ENCODE data around the gene SPRR2F.
"Not testable (repeated sequence)": the region's sequence is repeated elsewhere in the genome, so short reads cannot be mapped to it uniquely, and the experiment has no call there.

The SPRR2F gene

DNA sequence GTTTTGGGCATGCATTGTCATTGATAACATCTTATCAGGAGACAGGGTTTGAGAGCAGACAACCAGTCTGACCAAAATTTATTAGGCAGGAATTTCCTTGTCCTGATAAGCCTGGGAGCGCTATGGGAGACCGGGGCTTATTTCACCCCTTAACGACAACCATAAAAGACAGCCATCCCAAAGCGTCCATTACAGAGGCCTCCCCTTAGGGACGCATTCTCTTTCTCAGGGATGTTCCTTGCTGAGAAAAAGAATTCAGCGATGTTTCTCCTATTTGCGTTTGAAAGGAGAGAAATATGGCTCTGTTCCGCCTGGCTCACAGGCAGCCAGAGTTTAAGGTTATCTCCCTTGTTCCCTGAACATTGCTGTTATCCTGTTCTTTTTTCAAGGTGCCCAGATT lies 10.5 kb upstream of the SPRR2F start:
- not testable (repeated sequence) for H3K27me3 ChIP-seq (ENCODE audit: control insufficient read depth in 2 of 2, insufficient read depth in 2 of 2, low read length in 2 of 2); H3K36me3 ChIP-seq (ENCODE audit: control insufficient read depth in 2 of 2, insufficient read depth in 2 of 2, low read length in 2 of 2); H3K9me3 ChIP-seq (ENCODE audit: control insufficient read depth in 2 of 2, low read length in 2 of 2); H3K4me1 ChIP-seq (ENCODE audit: control insufficient read depth in 2 of 2, insufficient read depth in 2 of 2, low read length in 2 of 2); H3K27ac ChIP-seq (ENCODE audit: low read depth in 2 of 2, low read length in 2 of 2); H3K4me3 ChIP-seq (ENCODE audit: low read length in 2 of 2); H3K9ac ChIP-seq (ENCODE audit: low read depth in 1 of 2, low read length in 2 of 2)

DNA sequence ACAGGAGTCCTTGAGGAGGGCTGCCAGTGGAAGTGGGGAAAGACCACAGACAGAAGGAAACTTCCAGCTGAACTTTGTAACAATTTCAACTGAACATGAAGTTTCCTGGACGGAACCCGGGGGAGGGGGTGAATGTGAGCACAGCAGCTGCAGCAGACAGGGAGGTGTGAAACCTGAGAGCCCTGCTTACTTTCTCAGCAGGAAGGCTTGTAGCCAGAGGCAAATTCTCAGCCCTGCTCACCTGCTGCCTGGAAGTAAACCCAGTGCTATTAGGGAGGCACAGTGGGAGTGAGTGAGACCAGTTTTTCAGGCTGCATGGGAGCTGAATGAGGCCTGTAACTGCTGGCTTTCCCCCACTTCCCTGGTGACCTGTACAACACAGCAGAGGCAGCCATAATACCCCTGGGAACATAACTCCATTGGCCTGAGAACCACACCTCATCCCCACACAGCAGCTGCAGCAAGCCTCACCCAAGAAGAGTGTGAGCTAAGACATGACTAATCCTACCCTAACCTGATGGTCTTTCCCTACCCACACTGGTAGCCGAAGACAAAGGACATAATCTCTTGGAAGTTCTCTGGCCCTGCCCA lies 9.6 kb upstream of the SPRR2F start:
- H3K4me3 ChIP-seq (ENCODE audit: low read length in 2 of 2): no peak overlapping the region
- H3K27me3 ChIP-seq (ENCODE audit: control insufficient read depth in 2 of 2, insufficient read depth in 2 of 2, low read length in 2 of 2): no peaks in the 10 kb centered on the region
- H3K9ac ChIP-seq (ENCODE audit: low read depth in 1 of 2, low read length in 2 of 2): no peak overlapping the region
- no peaks in the 10 kb centered on the region for H3K4me1 ChIP-seq (ENCODE audit: control insufficient read depth in 2 of 2, insufficient read depth in 2 of 2, low read length in 2 of 2)
- no peaks in the 10 kb centered on the region for H3K36me3 ChIP-seq (ENCODE audit: control insufficient read depth in 2 of 2, insufficient read depth in 2 of 2, low read length in 2 of 2)
- no peak overlapping the region for H3K27ac ChIP-seq (ENCODE audit: low read depth in 2 of 2, low read length in 2 of 2)
- H3K9me3 ChIP-seq (ENCODE audit: control insufficient read depth in 2 of 2, low read length in 2 of 2): no peaks in the 10 kb centered on the region

DNA sequence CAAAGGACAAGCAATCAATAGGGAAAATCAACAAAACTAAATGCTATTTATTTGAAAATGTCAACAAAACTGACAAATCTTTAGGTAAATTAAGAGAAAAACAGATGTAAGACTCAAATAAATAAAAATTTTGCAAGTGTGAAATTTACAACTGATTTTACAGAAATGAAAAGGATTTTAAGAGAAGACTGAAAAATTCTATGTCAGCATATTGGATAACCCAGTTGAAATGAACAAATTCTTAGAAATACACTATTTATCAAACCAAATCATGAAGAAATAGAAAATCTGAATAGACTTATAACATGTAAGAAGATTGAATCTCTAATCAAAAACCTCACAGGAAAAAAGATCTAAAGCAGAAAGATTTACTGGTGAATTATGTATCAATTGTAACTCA lies 7.6 kb upstream of the SPRR2F start:
- no peak overlapping the region for H3K4me3 ChIP-seq (ENCODE audit: low read length in 2 of 2)
- no peak overlapping the region for H3K9ac ChIP-seq (ENCODE audit: low read depth in 1 of 2, low read length in 2 of 2)
- no peaks in the 10 kb centered on the region for H3K9me3 ChIP-seq (ENCODE audit: control insufficient read depth in 2 of 2, low read length in 2 of 2)
- no peaks in the 10 kb centered on the region for H3K36me3 ChIP-seq (ENCODE audit: control insufficient read depth in 2 of 2, insufficient read depth in 2 of 2, low read length in 2 of 2)
- no peaks in the 10 kb centered on the region for H3K4me1 ChIP-seq (ENCODE audit: control insufficient read depth in 2 of 2, insufficient read depth in 2 of 2, low read length in 2 of 2)
- no peaks in the 10 kb centered on the region for H3K27me3 ChIP-seq (ENCODE audit: control insufficient read depth in 2 of 2, insufficient read depth in 2 of 2, low read length in 2 of 2)
- H3K27ac ChIP-seq (ENCODE audit: low read depth in 2 of 2, low read length in 2 of 2): no peak overlapping the region

DNA sequence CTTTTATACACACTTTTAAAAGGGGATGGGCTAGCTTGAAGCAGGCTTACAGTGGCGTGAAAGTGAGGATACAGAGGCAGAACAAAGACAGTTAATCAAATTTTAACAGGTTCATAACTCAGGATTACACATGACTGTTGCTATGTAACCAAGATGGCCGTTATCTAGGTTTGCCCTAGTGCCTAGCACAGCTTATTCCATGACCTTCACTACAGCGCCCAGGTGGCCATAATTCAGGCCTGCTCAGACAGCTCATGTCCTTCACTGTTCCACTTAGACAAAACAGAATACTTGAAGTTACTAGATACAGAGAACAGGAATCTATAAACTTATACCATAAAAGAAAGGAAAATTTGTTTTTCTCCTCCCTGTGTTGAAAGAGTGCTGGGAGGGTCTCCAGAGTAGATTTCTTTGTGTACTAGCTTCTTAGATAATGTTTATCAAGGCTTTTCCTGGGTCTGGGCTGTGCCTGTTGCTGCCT lies 6.2 kb upstream of the SPRR2F start:
- Histone ChIP-seq H3K4me3 (ENCODE audit: low read length in 2 of 2) (no peak overlapping the region), H3K36me3 (ENCODE audit: control insufficient read depth in 2 of 2, insufficient read depth in 2 of 2, low read length in 2 of 2) (no peaks in the 10 kb centered on the region), H3K27ac (ENCODE audit: low read depth in 2 of 2, low read length in 2 of 2) (no peak overlapping the region), H3K9ac (ENCODE audit: low read depth in 1 of 2, low read length in 2 of 2) (no peak overlapping the region), H3K9me3 (ENCODE audit: control insufficient read depth in 2 of 2, low read length in 2 of 2) (no peaks in the 10 kb centered on the region), H3K27me3 (ENCODE audit: control insufficient read depth in 2 of 2, insufficient read depth in 2 of 2, low read length in 2 of 2) (no peaks in the 10 kb centered on the region), H3K4me1 (ENCODE audit: control insufficient read depth in 2 of 2, insufficient read depth in 2 of 2, low read length in 2 of 2) (no peaks in the 10 kb centered on the region)

DNA sequence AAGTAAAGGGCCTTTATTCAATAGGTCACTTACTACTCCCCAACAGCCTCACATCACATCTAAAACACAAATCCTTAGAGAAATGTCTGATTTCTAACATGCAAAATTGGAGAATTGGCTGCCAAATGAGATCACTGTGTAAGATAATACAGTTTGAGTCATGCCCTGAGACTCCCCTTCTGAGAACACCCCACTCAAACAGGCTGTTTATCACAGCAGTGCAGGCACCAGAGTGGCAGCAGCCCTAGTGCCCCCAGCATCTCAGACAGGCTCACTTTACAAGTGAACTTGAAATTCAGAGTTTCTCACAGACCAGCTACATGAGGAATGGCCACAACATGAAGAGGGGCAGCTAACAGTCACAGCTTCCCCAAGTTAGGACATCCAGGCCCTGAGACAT lies 1.9 kb upstream of the SPRR2F start:
- H3K9me3 ChIP-seq (ENCODE audit: control insufficient read depth in 2 of 2, low read length in 2 of 2); H3K27me3 ChIP-seq (ENCODE audit: control insufficient read depth in 2 of 2, insufficient read depth in 2 of 2, low read length in 2 of 2); H3K9ac ChIP-seq (ENCODE audit: low read depth in 1 of 2, low read length in 2 of 2); H3K4me1 ChIP-seq (ENCODE audit: control insufficient read depth in 2 of 2, insufficient read depth in 2 of 2, low read length in 2 of 2); H3K4me3 ChIP-seq (ENCODE audit: low read length in 2 of 2); H3K27ac ChIP-seq (ENCODE audit: low read depth in 2 of 2, low read length in 2 of 2); H3K36me3 ChIP-seq (ENCODE audit: control insufficient read depth in 2 of 2, insufficient read depth in 2 of 2, low read length in 2 of 2): not testable (repeated sequence)

DNA sequence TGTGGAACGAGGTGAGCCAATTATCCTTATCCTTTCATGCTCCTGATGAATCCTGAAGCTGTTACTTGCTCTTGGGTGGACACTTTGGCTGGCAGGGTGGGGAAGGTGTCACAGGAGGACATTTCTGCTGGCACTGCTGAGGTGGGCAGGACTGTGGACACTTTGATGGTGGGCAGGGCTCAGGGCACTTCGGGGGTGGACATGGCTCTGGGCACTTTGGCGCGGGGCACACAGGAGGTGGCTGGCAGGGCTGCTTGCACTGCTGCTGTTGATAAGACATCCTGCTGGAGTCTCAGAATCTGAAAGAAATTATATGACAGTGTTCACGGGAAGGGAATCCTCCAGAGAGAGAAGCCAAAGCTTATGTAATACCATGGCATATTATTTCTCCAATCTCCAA lies 862 bp downstream of the SPRR2F start:
- not testable (repeated sequence) for H3K27me3 ChIP-seq (ENCODE audit: control insufficient read depth in 2 of 2, insufficient read depth in 2 of 2, low read length in 2 of 2); H3K9ac ChIP-seq (ENCODE audit: low read depth in 1 of 2, low read length in 2 of 2); H3K4me1 ChIP-seq (ENCODE audit: control insufficient read depth in 2 of 2, insufficient read depth in 2 of 2, low read length in 2 of 2); H3K27ac ChIP-seq (ENCODE audit: low read depth in 2 of 2, low read length in 2 of 2); H3K4me3 ChIP-seq (ENCODE audit: low read length in 2 of 2); H3K9me3 ChIP-seq (ENCODE audit: control insufficient read depth in 2 of 2, low read length in 2 of 2); H3K36me3 ChIP-seq (ENCODE audit: control insufficient read depth in 2 of 2, insufficient read depth in 2 of 2, low read length in 2 of 2)

DNA sequence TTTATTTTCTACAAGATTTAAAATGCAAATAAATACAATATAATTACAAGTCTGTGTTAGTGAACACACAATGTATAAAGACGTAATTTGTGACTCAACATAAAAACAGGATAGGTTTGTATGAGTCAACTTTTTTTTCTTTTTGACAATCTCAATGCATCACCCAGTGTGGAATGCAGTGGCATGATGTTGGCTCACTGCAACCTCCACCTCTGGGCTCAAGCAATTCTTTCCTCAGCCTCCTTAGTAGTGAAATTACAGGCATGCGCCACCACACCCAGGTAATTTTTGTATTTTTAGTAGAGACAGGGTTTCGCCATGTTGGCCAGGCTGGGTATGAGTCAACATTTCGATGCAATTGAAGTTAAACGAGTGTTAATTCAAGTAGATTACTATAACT lies 13.1 kb downstream of the SPRR2F start:
- no peak overlapping the region for H3K27ac ChIP-seq (ENCODE audit: low read depth in 2 of 2, low read length in 2 of 2)

DNA sequence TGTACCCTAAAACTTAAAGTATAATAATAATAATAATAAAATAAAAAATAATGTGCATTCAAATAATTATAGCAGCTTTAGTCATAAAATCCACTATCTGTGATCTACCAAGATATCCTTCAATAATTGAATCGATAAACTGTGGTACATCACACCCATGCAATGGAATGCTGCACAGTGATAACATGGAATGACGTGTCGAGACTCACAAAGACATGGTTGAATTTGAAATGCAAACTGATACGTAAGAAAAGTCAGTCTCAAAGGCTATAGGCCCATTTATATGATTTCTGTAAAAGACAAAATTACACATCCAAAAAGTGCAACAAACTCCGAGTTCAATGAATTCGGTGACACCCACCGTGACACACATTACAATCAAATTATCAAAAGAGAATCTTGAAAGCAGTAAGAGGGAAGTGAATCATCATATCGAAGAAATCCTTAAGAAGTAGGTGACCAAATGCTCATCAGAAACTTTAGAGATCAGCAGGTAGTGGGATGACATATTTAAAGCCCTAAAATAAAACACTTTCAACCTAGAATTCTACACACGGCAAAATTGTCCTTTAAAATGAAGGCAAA lies 13.8 kb downstream of the SPRR2F start:
- no peaks in the 10 kb centered on the region for H3K36me3 ChIP-seq (ENCODE audit: control insufficient read depth in 2 of 2, insufficient read depth in 2 of 2, low read length in 2 of 2)
- H3K9me3 ChIP-seq (ENCODE audit: control insufficient read depth in 2 of 2, low read length in 2 of 2): no peaks in the 10 kb centered on the region
- no peak overlapping the region for H3K27ac ChIP-seq (ENCODE audit: low read depth in 2 of 2, low read length in 2 of 2)
- H3K4me1 ChIP-seq (ENCODE audit: control insufficient read depth in 2 of 2, insufficient read depth in 2 of 2, low read length in 2 of 2): no peaks in the 10 kb centered on the region
- H3K27me3 ChIP-seq (ENCODE audit: control insufficient read depth in 2 of 2, insufficient read depth in 2 of 2, low read length in 2 of 2): peaks cover 0 to 4% of the 10 kb centered on the region in 2 donors
- no peak overlapping the region for H3K4me3 ChIP-seq (ENCODE audit: low read length in 2 of 2)
- no peak overlapping the region for H3K9ac ChIP-seq (ENCODE audit: low read depth in 1 of 2, low read length in 2 of 2)

More for the DNA sequence above, 13.1 kb downstream of the SPRR2F start:
- H3K4me1 ChIP-seq (ENCODE audit: control insufficient read depth in 2 of 2, insufficient read depth in 2 of 2, low read length in 2 of 2): no peaks in the 10 kb centered on the region
- peaks cover 0 to 4% of the 10 kb centered on the region in 2 donors for H3K27me3 ChIP-seq (ENCODE audit: control insufficient read depth in 2 of 2, insufficient read depth in 2 of 2, low read length in 2 of 2)
- no peaks in the 10 kb centered on the region for H3K36me3 ChIP-seq (ENCODE audit: control insufficient read depth in 2 of 2, insufficient read depth in 2 of 2, low read length in 2 of 2)
- H3K9ac ChIP-seq (ENCODE audit: low read depth in 1 of 2, low read length in 2 of 2): no peak overlapping the region
- H3K4me3 ChIP-seq (ENCODE audit: low read length in 2 of 2): no peak overlapping the region
- no peaks in the 10 kb centered on the region for H3K9me3 ChIP-seq (ENCODE audit: control insufficient read depth in 2 of 2, low read length in 2 of 2)

DNA sequence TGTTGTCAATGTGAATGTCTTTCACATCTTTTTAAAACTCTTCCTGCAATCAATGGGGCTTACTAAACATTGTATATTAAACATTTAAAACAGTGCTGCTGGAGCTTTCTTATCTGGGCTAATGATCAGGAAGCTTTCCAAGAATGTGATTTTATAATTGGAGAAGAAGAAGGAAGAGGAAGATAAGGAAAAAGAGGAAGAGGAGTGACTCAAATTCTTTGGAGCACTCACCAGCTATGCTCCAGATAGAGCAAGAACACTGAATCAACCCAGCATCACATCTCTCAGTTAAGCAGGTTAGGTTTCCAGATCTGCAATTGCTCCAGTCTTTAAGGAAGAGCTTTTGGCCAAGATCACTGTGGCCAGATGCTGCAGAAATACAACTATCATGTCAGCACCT lies 17.6 kb downstream of the SPRR2F start:
- H3K27me3 ChIP-seq (ENCODE audit: control insufficient read depth in 2 of 2, insufficient read depth in 2 of 2, low read length in 2 of 2): peaks cover 0 to 4% of the 10 kb centered on the region in 2 donors
- H3K36me3 ChIP-seq (ENCODE audit: control insufficient read depth in 2 of 2, insufficient read depth in 2 of 2, low read length in 2 of 2): no peaks in the 10 kb centered on the region
- no peak overlapping the region for H3K9ac ChIP-seq (ENCODE audit: low read depth in 1 of 2, low read length in 2 of 2)
- H3K4me3 ChIP-seq (ENCODE audit: low read length in 2 of 2): no peak overlapping the region
- H3K4me1 ChIP-seq (ENCODE audit: control insufficient read depth in 2 of 2, insufficient read depth in 2 of 2, low read length in 2 of 2): no peaks in the 10 kb centered on the region
- no peak overlapping the region for H3K27ac ChIP-seq (ENCODE audit: low read depth in 2 of 2, low read length in 2 of 2)
- no peaks in the 10 kb centered on the region for H3K9me3 ChIP-seq (ENCODE audit: control insufficient read depth in 2 of 2, low read length in 2 of 2)

DNA sequence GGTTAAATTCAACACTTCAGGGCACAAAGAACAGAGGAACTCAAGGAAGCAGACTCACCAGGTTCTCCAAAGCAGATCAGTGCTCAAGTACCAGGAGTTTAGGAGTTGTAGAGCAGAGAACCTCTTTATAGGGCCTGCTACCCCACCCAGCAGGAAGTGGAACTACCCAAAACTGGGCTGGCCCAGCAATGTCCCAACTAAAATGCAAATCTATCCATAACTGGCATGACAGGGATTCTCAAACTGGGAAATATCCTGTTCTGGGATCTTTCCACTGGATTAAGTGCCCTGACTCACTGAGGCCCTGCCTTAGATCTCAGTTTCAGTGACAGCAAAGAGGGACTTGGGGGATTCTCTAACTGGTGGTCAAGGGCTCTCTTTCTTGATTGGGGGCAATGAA lies 18.9 kb downstream of the SPRR2F start, which contains the start of gene SPRR2E:
Gene SPRR2E, minus strand, starts transcription at position 101 of the 400 bp plus-strand sequence. CDS start 775 bp downstream, outside the sequence.
- Histone ChIP-seq H3K9me3 (ENCODE audit: control insufficient read depth in 2 of 2, low read length in 2 of 2) (no peaks in the 10 kb centered on the region), H3K4me1 (ENCODE audit: control insufficient read depth in 2 of 2, insufficient read depth in 2 of 2, low read length in 2 of 2) (no peaks in the 10 kb centered on the region), H3K36me3 (ENCODE audit: control insufficient read depth in 2 of 2, insufficient read depth in 2 of 2, low read length in 2 of 2) (no peaks in the 10 kb centered on the region), H3K27me3 (ENCODE audit: control insufficient read depth in 2 of 2, insufficient read depth in 2 of 2, low read length in 2 of 2) (peaks cover 0 to 4% of the 10 kb centered on the region in 2 donors), H3K4me3 (ENCODE audit: low read length in 2 of 2) (no peak within 1 kb of the TSS), H3K9ac (ENCODE audit: low read depth in 1 of 2, low read length in 2 of 2) (no peak within 1 kb of the TSS), H3K27ac (ENCODE audit: low read depth in 2 of 2, low read length in 2 of 2) (no peak within 1 kb of the TSS)
